K562 (cell line): Measurements from ENCODE around the gene PLD6.

Source experiments
- BCLAF1 ChIP-seq, 2 experiments: fragments of 450-650 bp in 1 of 2; IDR thresholded peaks; 2 replicates each; pipeline ENCODE4 v1.6.1; 2011 to 2017; ENCODE audit warnings: low read depth in 2 of 2, antibody characterized with exemption in 1 of 2, borderline replicate concordance in 1 of 2, low read length in 1 of 2, mild to moderate bottlenecking in 1 of 2, mixed read lengths in 1 of 2; ENCODE audit not compliant: control insufficient read depth in 1 of 2
- CTCF ChIP-seq, 3 experiments: IDR thresholded peaks in 2 of 3; conservative IDR thresholded peaks in 1 of 3; 2 replicates each; pipeline ENCODE4 v1.5.1; 2011 to 2012; ENCODE audit warnings: low read length in 3 of 3, mild to moderate bottlenecking in 3 of 3, control low read depth in 2 of 3, improper control_type of control experiment in 1 of 3, inconsistent platforms in 1 of 3, low read depth in 1 of 3, mixed read lengths in 1 of 3, moderate library complexity in 1 of 3; ENCODE audit not compliant: insufficient read depth in 2 of 3
- ELK3 ChIP-seq: fragments of 450-650 bp; formaldehyde crosslinking; IDR thresholded peaks from 2 replicates; pipeline ENCODE4 v1.4.0; 2020; ENCODE audit warnings: mild to moderate bottlenecking
- ETV6 ChIP-seq, 3 experiments: fragments of 150-350 bp in 1 of 3; sonication (generic) in 1 of 3; formaldehyde crosslinking in 1 of 3; IDR thresholded peaks; 2 replicates each; pipeline versions ENCODE4 v1.6.1 to v1.8.0; 2014 to 2022; ENCODE audit warnings: borderline replicate concordance in 2 of 3, low read depth in 2 of 3, antibody characterized with exemption in 1 of 3, low read length in 1 of 3, mild to moderate bottlenecking in 1 of 3, missing genetic modification reagents in 1 of 3
- EZH2 ChIP-seq: IDR thresholded peaks from 2 replicates; pipeline ENCODE4 v1.6.1; 2012; ENCODE audit warnings: low read depth, mild to moderate bottlenecking, inconsistent platforms, low read length, borderline replicate concordance
- FOXJ3 ChIP-seq: sonication (generic); formaldehyde crosslinking; IDR thresholded peaks from 2 replicates; pipeline ENCODE4 v1.4.0; 2020; ENCODE audit warnings: mild to moderate bottlenecking, missing genetic modification reagents
- NCOR1 ChIP-seq: fragments of 450-650 bp; IDR thresholded peaks from 2 replicates; pipeline ENCODE4 v1.6.1; 2016; ENCODE audit warnings: mild to moderate bottlenecking, moderate library complexity
- RNF2 ChIP-seq: sonication (generic); IDR thresholded peaks from 2 replicates; pipeline ENCODE4 v1.6.1; 2016
- SMC3 ChIP-seq: conservative IDR thresholded peaks from 2 replicates; pipeline ENCODE4 v1.6.1; 2011; ENCODE audit warnings: low read depth, low read length, improper control_type of control experiment; ENCODE audit not compliant: insufficient read depth
- SP2 ChIP-seq: IDR thresholded peaks from 2 replicates; pipeline ENCODE4 v1.6.1; 2011; ENCODE audit warnings: mild to moderate bottlenecking, low read depth, low read length, moderate library complexity; ENCODE audit not compliant: poor library complexity, severe bottlenecking; ENCODE audit errors: extremely low read depth
- ZNF263 ChIP-seq: sonication (generic); formaldehyde crosslinking; IDR thresholded peaks from 2 replicates; pipeline ENCODE4 v1.8.0; 2022; ENCODE audit warnings: mild to moderate bottlenecking, missing genetic modification reagents, borderline replicate concordance

GRCh38 chr17:17180141-17180603 lies 26.0 kb downstream of the PLD6 start:
- TF ChIP-seq EZH2, result no peak
- TF ChIP-seq RNF2, result no peak
- no peak for TF ChIP-seq SMC3
- TF ChIP-seq ETV6 (IDR thresholded peaks at IDR 0.05; ENCODE audit: borderline replicate concordance in 1 of 2, low read depth in 2 of 2, low read length in 1 of 2), result no peak
- TF ChIP-seq ETV6 (CRISPR knock-in tag; IDR thresholded peaks at IDR 0.05; ENCODE audit: borderline replicate concordance), result no peak
- TF ChIP-seq CTCF (IDR thresholded peaks at IDR 0.05 in 2 of 3, conservative IDR thresholded peaks at IDR 0.05 in 1 of 3; ENCODE audit: insufficient read depth in 2 of 3, low read depth in 1 of 3, low read length in 3 of 3), result no peak
- TF ChIP-seq NCOR1, result no peak
- TF ChIP-seq SP2, result no peak
- TF ChIP-seq FOXJ3 (CRISPR knock-in tag), result no peak
- no peak for TF ChIP-seq BCLAF1 (IDR thresholded peaks at IDR 0.05; ENCODE audit: borderline replicate concordance in 1 of 2, control insufficient read depth in 1 of 2, low read depth in 2 of 2, low read length in 1 of 2)
- no peak for TF ChIP-seq ZNF263 (CRISPR knock-in tag)
- no peak for TF ChIP-seq ELK3
